PFSK-1 (cell line): ENCODE data around the gene GALNT15.

ENCODE experiments used
- POLR2AphosphoS5 ChIP-seq: IDR thresholded peaks from 2 replicates; pipeline ENCODE4 v1.6.1; 2012; ENCODE audit warnings: low read depth, mild to moderate bottlenecking, control low read depth, low read length, moderate library complexity
- SIN3A ChIP-seq: IDR thresholded peaks from 2 replicates; pipeline ENCODE4 v1.6.1; 2012; ENCODE audit warnings: mild to moderate bottlenecking, low read length, moderate library complexity, borderline replicate concordance; ENCODE audit not compliant: insufficient read depth
- TAF1 ChIP-seq: IDR thresholded peaks from 2 replicates; pipeline ENCODE4 v1.6.1; 2012; ENCODE audit warnings: low read length, control low read depth, borderline replicate concordance; ENCODE audit not compliant: insufficient read depth

GRCh38 chr3:16174389-16174788, at the start of gene GALNT15:
- no peak for TF ChIP-seq SIN3A
- no peak for TF ChIP-seq POLR2AphosphoS5
- TF ChIP-seq TAF1 = no peak
